CD4-positive, alpha-beta T cell treated with Interleukin-4 for 1 hour (primary cell): ENCODE results near the gene FRYL.

Source experiments
- DNase-seq, 2 donors: peaks; one replicate each; pipeline ENCODE4 v3.0.0-alpha.2; 2020 to 2022

Gene FRYL

GRCh38 chr4:48542888-48543287 is 237.2 kb downstream of the FRYL start:
- DNase-seq, result no peak

DNA sequence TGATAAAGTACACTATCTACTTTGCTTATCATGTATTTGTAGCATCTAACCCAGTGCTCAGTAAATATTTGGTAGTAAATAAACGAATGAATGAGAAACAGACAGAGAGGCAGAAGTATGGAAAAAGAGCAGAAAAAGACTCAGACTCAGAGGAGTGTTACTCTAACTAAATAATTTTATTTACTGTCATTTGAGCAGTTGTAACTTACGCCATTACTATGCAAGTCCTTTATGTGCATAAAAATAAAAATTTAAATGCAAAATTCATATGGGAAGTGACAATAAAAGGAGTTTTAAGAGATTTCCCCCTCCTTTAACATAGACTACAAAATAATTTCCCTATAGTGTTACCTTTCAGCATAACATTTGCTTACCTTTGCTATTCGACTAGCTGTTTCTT is 240.5 kb downstream of the FRYL start:
- DNase-seq, result no peak

- no peak for DNase-seq
Observed at GRCh38 chr4:48538358-48538757, 241.7 kb downstream of the FRYL start.

DNA sequence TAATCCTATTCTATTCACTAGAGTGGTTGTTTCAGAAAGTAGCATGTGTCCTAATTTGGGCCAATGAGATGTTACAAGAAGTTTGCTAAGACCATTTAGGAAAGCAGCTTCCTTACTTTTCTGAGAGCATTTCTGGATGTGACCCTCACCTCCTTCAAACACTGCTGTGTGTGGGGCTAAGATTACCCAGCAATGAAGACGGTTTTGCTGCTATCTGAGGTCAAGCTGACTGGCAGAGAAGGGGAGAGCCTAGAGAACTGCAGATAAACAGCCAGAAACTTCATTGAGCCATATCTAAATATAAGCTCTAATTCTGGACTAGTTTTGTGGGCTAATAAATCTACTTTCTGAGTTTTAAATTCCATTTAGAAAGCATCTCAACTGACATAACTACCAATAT is 253.7 kb downstream of the FRYL start:
- no peak for DNase-seq

DNA sequence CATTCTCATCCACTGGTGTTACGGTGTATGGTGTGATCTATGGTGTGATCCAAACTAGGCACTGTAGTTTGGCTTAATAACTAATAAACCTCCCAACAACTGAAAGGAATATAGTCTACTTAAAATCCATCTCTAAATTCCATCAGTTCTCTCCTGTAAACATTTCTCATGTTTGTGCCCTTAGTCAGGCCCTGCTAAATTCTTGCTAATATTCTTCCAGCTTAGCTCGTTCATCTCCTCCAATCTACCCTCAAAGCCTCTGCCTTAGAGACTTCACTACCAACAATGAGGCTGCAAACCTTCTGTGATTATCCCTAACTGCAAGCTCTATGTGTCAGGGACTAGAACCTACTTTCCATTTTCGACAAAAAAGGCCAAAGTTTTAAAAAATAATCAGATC is 261.9 kb downstream of the FRYL start:
- DNase-seq, result no peak

DNA sequence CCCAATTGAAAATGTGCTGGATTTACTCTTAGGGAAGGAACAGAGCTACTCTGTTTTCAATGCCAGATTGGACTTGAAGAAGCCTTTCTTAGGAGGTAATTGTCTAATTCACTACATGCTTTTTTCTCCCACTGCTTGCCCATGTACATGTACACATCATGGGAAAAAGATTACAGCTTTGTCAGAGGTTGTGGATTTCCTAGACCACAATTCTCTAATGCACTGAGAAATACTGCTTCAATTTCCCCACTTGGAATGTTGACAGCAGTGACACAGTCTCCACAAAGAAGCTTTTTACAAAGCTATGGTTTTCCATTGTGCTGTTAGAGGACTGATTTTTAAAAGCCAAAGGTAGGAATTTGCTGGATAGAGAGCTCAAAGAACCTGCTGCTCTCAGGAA is 270.5 kb downstream of the FRYL start:
- DNase-seq, result no peak

GRCh38 chr4:48506716-48507115 is 273.4 kb downstream of the FRYL start:
- no peak for DNase-seq

DNA sequence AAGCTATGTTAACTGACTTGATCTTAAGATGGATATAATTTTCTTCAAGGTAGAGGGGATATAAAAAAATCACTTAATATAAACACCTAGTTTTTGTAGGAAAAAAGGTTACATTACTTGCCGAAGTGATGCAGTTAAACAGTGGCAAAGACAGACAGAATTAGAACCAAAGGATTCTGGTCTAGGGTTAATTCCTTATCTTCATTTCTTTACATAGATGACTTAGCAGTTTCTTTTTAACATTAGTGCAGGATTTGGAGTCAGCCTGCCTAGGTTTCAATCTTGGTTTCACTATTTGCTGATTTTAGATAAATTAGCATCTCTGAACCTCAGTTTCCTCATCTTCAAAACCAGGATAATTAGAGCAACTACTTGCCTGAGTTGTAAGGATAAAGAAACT is 275.7 kb downstream of the FRYL start:
- DNase-seq, result no peak

GRCh38 chr4:48504026-48504330 is 276.1 kb downstream of the FRYL start:
- DNase-seq, result no peak

GRCh38 chr4:48503233-48504025 is 276.6 kb downstream of the FRYL start:
- DNase-seq, result no peak

DNA sequence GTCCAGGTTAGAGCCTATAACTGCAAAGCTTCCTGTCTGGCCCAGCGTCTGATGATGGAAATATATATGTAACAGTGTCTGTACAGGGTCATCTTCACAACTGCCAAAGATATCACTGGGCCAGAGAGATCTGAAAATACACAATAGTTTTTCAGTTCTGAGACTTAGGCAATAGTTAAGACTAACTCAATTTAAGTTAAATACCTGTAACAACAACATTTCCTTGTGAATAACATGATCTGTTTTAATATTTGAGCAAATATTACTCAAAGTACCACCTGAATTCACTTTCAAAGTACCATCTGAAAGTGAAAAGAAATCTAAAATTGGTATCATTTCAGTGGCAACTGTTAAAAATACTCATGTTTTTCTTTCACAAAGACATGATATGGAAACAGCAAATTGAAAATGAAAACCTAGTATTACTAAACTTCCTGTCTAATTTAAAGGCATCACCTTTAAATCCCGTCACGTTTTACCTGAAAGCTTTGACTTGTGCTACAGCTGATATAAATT is 280.5 kb downstream of the FRYL start:
- no peak for DNase-seq

DNA sequence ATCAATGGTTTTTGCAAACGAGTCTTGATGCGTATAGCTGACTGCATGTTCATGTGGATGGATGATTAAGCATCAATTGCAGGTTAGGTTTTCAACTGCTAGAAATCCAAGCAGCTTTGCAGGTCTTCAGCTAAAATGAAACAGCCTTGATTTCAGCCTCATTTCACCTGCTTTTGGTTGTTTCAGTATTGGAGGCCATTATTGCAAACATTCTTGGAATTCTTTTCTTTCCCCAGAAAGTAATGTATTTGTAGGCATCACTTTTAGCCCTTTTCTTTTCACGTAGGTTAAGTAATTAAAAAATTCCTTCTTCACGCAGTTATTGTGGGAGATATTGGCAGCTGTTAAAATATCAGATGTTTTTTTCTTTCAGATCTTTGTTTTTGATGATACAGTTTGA is 281.2 kb downstream of the FRYL start:
- no peak for DNase-seq

DNA sequence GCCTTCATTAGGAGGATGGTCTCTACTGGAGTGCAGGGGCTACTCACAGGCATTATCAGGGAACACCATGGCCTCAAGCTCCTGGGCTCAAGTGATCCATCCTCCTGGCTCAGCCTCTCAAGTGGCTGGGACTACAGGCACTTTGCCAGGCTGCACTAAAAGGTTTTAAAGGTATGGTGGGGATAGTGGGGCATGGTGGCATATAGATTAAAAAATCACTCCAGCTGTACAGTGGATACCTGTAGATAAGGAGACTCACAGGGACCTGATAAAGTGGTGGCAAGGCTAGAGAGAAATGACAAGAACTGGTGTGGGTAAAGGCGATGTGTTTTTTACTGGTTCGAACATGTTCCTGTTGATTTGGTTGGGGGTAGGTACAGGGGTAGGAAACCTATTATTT is 284.1 kb downstream of the FRYL start:
- no peak for DNase-seq

GRCh38 chr4:48493452-48494100 is 286.5 kb downstream of the FRYL start:
- DNase-seq, result no peak

GRCh38 chr4:48491514-48492176 is 288.4 kb downstream of the FRYL start:
- no peak for DNase-seq

GRCh38 chr4:48490680-48491513 is 289.2 kb downstream of the FRYL start:
- DNase-seq, result no peak

- DNase-seq, result no peak
Observed at GRCh38 chr4:48490012-48490679, 289.9 kb downstream of the FRYL start, which contains the start of gene ZAR1. Gene ZAR1, plus strand, starts transcription at chr4:48490252. Its CDS starts 40 bp downstream, at chr4:48490292.

DNA sequence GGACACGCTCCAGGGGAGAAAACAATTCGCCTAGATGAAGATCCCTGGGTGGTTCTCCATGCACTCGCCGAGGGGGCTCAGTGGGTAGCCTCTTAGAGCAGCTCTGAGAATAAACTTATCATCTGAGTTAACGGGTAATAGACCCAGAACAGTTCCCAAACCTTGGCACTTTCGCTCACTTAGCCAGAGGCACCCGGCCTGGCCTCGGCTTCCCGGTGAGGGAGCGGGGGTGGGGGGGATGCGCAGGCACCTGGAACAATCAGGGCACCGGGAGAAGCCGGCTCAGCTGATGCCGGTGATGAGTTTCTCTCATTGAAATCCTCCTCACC is 290.4 kb downstream of the FRYL start:
- DNase-seq, result no peak

GRCh38 chr4:48484494-48485168 is 295.4 kb downstream of the FRYL start:
- DNase-seq, result no peak

DNA sequence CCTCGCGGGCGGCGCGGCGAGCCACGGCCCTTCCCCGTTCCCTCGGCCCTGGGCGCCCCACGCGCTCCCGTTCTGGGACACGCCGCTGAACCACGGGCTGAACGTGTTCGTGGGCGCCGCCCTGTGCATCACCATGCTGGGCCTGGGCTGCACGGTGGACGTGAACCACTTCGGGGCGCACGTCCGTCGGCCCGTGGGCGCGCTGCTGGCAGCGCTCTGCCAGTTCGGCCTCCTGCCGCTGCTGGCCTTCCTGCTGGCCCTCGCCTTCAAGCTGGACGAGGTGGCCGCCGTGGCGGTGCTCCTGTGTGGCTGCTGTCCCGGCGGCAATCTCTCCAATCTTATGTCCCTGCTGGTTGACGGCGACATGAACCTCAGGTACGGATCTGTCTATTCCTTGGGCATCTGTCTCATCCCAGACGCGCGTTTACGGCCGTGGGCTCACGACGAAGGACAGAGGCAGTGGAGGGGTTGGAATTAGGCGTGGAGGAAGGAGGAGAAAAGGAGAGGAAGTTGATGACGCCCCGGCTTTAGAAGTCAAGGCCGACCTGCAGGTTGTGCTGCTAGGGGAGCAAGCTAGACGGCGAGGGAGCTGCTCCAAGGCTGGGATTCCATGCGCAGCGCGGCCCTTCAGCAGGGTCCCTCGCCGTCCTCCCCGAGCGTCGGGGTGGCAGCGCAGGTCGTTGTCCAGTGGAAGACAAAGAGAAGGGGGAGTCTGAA is 296.1 kb downstream of the FRYL start:
- DNase-seq, result no peak
